Activated T-helper 17 cell treated with anti-CD3 and anti-CD28 coated beads, Interleukin-2, amount 50 U/mL, for 72 hours (primary cell): Measurements from ENCODE around the gene CTU2. TPM values are rescaled to one million over a fixed set of nuclear protein-coding genes. Genes with fewer than 3 reads are reported as not detected.
A peak's percentile ranks its signal among the peaks of the same experiment; 100 is the strongest.

Source experiments
- ATAC-seq: fragments of 150-1000 bp; cut with Tn5 transposase; replicated peaks from 2 replicates; pipeline ENCODE4 v1.10.0; 2021; ENCODE audit warnings: mild to moderate bottlenecking, moderate library complexity
- H3K27ac Mint-ChIP-seq: one replicate; pipeline ENCODE4 v1.8.0; 2022; ENCODE audit warnings: mixed read lengths
- H3K27me3 Mint-ChIP-seq: one replicate; pipeline ENCODE4 v1.8.0; 2022; ENCODE audit warnings: mixed read lengths
- H3K36me3 Mint-ChIP-seq: one replicate; pipeline ENCODE4 v1.8.0; 2022; ENCODE audit warnings: low read depth, mild to moderate bottlenecking, mixed read lengths
- H3K4me1 Mint-ChIP-seq: one replicate; pipeline ENCODE4 v1.8.0; 2022; ENCODE audit warnings: mixed read lengths
- H3K4me3 Mint-ChIP-seq: one replicate; pipeline ENCODE4 v1.8.0; 2022; ENCODE audit warnings: mild to moderate bottlenecking, mixed read lengths
- H3K9me3 Mint-ChIP-seq: one replicate; pipeline ENCODE4 v1.8.0; 2022; ENCODE audit warnings: mixed read lengths
- total RNA-seq, 2 donors: library from RNA; stranded (reverse); gene quantifications; one replicate each; pipeline ENCODE4 v1.2.3, GENCODE V29; 2022

Gene CTU2
- total RNA-seq, 2 donors from 2014 or later, result 19.8 to 31.8 TPM

GRCh38 chr16:88697831-88698615 lies 8.3 kb upstream of the CTU2 start:
- Mint-ChIP-seq H3K36me3 (peaks cover 51% of the 10 kb centered on the region), H3K9me3 (no peaks in the 10 kb centered on the region), H3K27me3 (no peaks in the 10 kb centered on the region), H3K27ac (no peak overlapping the region), H3K4me1 (peaks cover 5% of the 10 kb centered on the region), H3K4me3 (no peak overlapping the region)
- ATAC-seq, result no peak

GRCh38 chr16:88698646-88699045 lies 7.7 kb upstream of the CTU2 start:
- Mint-ChIP-seq H3K4me3 (no peak overlapping the region), H3K36me3 (peaks cover 56% of the 10 kb centered on the region), H3K27ac (no peak overlapping the region), H3K9me3 (no peaks in the 10 kb centered on the region), H3K27me3 (no peaks in the 10 kb centered on the region), H3K4me1 (peaks cover 8% of the 10 kb centered on the region)
- ATAC-seq, result no peak

GRCh38 chr16:88699180-88699579 lies 7.1 kb upstream of the CTU2 start:
- peak overlapping the region; percentile 86 for H3K4me3 Mint-ChIP-seq
- no peak overlapping the region for H3K27ac Mint-ChIP-seq
- H3K27me3 Mint-ChIP-seq, result no peaks in the 10 kb centered on the region
- no peaks in the 10 kb centered on the region for H3K9me3 Mint-ChIP-seq
- H3K36me3 Mint-ChIP-seq, result peaks cover 61% of the 10 kb centered on the region
- H3K4me1 Mint-ChIP-seq, result peaks cover 12% of the 10 kb centered on the region
- ATAC-seq, result no peak

- Mint-ChIP-seq H3K27me3 (no peaks in the 10 kb centered on the region), H3K9me3 (no peaks in the 10 kb centered on the region), H3K4me1 (peaks cover 15% of the 10 kb centered on the region), H3K4me3 (peak overlapping the region; percentile 86), H3K27ac (peak overlapping the region; percentile 98), H3K36me3 (peaks cover 66% of the 10 kb centered on the region)
- no peak for ATAC-seq
Observed at GRCh38 chr16:88700322-88700635, 6.0 kb upstream of the CTU2 start.

GRCh38 chr16:88700636-88701482 lies 5.4 kb upstream of the CTU2 start:
- Mint-ChIP-seq H3K9me3 (no peaks in the 10 kb centered on the region), H3K27me3 (no peaks in the 10 kb centered on the region), H3K36me3 (peaks cover 68% of the 10 kb centered on the region), H3K4me1 (peaks cover 15% of the 10 kb centered on the region), H3K4me3 (peak overlapping the region; percentile 86), H3K27ac (peak overlapping the region; percentile 98)
- ATAC-seq, result peak; percentile 86

- Mint-ChIP-seq H3K4me3 (peak overlapping the region; percentile 86), H3K36me3 (peaks cover 68% of the 10 kb centered on the region), H3K27ac (peak overlapping the region; percentile 98), H3K9me3 (no peaks in the 10 kb centered on the region), H3K4me1 (peaks cover 15% of the 10 kb centered on the region), H3K27me3 (no peaks in the 10 kb centered on the region)
- no peak for ATAC-seq
Observed at GRCh38 chr16:88701581-88702370, 4.5 kb upstream of the CTU2 start.

GRCh38 chr16:88702371-88703210 lies 3.7 kb upstream of the CTU2 start:
- ATAC-seq, result no peak
- H3K4me3 Mint-ChIP-seq, result peak overlapping the region; percentile 86

GRCh38 chr16:88703486-88704309 lies 2.6 kb upstream of the CTU2 start:
- peaks cover 22% of the 10 kb centered on the region for H3K4me1 Mint-ChIP-seq
- peak; percentile 38 for ATAC-seq
- peak overlapping the region; percentile 98 for H3K27ac Mint-ChIP-seq
- peaks cover 53% of the 10 kb centered on the region for H3K36me3 Mint-ChIP-seq
- no peaks in the 10 kb centered on the region for H3K9me3 Mint-ChIP-seq
- H3K27me3 Mint-ChIP-seq, result no peaks in the 10 kb centered on the region
- H3K4me3 Mint-ChIP-seq, result peak overlapping the region; percentile 86

More at GRCh38 chr16:88702371-88703210, 3.7 kb upstream of the CTU2 start:
- Mint-ChIP-seq H3K27ac (peak overlapping the region; percentile 98), H3K4me1 (peaks cover 22% of the 10 kb centered on the region), H3K9me3 (no peaks in the 10 kb centered on the region), H3K36me3 (peaks cover 63% of the 10 kb centered on the region), H3K27me3 (no peaks in the 10 kb centered on the region)

GRCh38 chr16:88705076-88705684 lies 1.1 kb upstream of the CTU2 start:
- H3K9me3 Mint-ChIP-seq, result no peaks in the 10 kb centered on the region
- H3K27me3 Mint-ChIP-seq, result no peaks in the 10 kb centered on the region
- peaks cover 22% of the 10 kb centered on the region for H3K4me1 Mint-ChIP-seq
- H3K4me3 Mint-ChIP-seq, result peak overlapping the region; percentile 86
- peaks cover 46% of the 10 kb centered on the region for H3K36me3 Mint-ChIP-seq
- no peak for ATAC-seq
- H3K27ac Mint-ChIP-seq, result peak overlapping the region; percentile 98

GRCh38 chr16:88705801-88706228 lies 488 bp upstream of the CTU2 start:
- peaks cover 40% of the 10 kb centered on the region for H3K36me3 Mint-ChIP-seq
- H3K9me3 Mint-ChIP-seq, result no peaks in the 10 kb centered on the region
- H3K4me1 Mint-ChIP-seq, result peaks cover 22% of the 10 kb centered on the region
- no peaks in the 10 kb centered on the region for H3K27me3 Mint-ChIP-seq
- H3K27ac Mint-ChIP-seq, result peak overlapping the region; percentile 98
- H3K4me3 Mint-ChIP-seq, result peak overlapping the region; percentile 86
- peak; percentile 5 for ATAC-seq

- H3K9me3 Mint-ChIP-seq, result no peaks in the 10 kb centered on the region
- H3K4me1 Mint-ChIP-seq, result peaks cover 22% of the 10 kb centered on the region
- peaks cover 26% of the 10 kb centered on the region for H3K36me3 Mint-ChIP-seq
- H3K27me3 Mint-ChIP-seq, result no peaks in the 10 kb centered on the region
- ATAC-seq, result no peak
- peak overlapping the region; percentile 85 for H3K4me3 Mint-ChIP-seq
- H3K27ac Mint-ChIP-seq, result peak overlapping the region; percentile 79
Observed at GRCh38 chr16:88706965-88707826, 893 bp downstream of the CTU2 start.

- no peak for ATAC-seq
- Mint-ChIP-seq H3K4me1 (peaks cover 7% of the 10 kb centered on the region), H3K36me3 (peaks cover 15% of the 10 kb centered on the region), H3K27me3 (no peaks in the 10 kb centered on the region), H3K4me3 (no peak overlapping the region), H3K27ac (peak overlapping the region; percentile 28), H3K9me3 (no peaks in the 10 kb centered on the region)
Observed at GRCh38 chr16:88710556-88710955, 4.3 kb downstream of the CTU2 start.
